AG09309 (cell line): ENCODE measurements around the gene KDM2B.

Experiments used
- DNase-seq: peaks from one replicate; pipeline ENCODE4 v3.0.0-alpha.2; 2010; ENCODE audit warnings: low read depth
- H3K4me3 ChIP-seq: 2 replicates; pipeline ENCODE4 v1.5.1; 2011; ENCODE audit warnings: mild to moderate bottlenecking, low read depth, low read length, moderate library complexity; ENCODE audit not compliant: control insufficient read depth
- CTCF ChIP-seq: IDR thresholded peaks from 2 replicates; pipeline ENCODE4 v1.5.1; 2011; ENCODE audit warnings: mild to moderate bottlenecking, low read depth, low read length, inconsistent platforms; ENCODE audit not compliant: insufficient read depth, control insufficient read depth; ENCODE audit errors: missing control alignments

Gene KDM2B

GRCh38 chr12:121618659-121619233, 37.9 kb upstream of the KDM2B start:
- no peak for DNase-seq
- TF ChIP-seq CTCF: no peak
- H3K4me3 ChIP-seq: no peak overlapping the region

- no peak for DNase-seq
- no peak for TF ChIP-seq CTCF
Measured at GRCh38 chr12:121614872-121615467, 34.1 kb upstream of the KDM2B start.

GRCh38 chr12:121613462-121613861, 32.6 kb upstream of the KDM2B start:
- TF ChIP-seq CTCF: no peak
- H3K4me3 ChIP-seq: no peak overlapping the region
- no peak for DNase-seq

More at GRCh38 chr12:121614872-121615467, 34.1 kb upstream of the KDM2B start:
- no peak overlapping the region for H3K4me3 ChIP-seq

GRCh38 chr12:121611306-121611705, 30.5 kb upstream of the KDM2B start:
- no peak overlapping the region for H3K4me3 ChIP-seq
- DNase-seq: no peak
- no peak for TF ChIP-seq CTCF

- no peak overlapping the region for H3K4me3 ChIP-seq
- no peak for DNase-seq
Measured at GRCh38 chr12:121610239-121611149, 29.7 kb upstream of the KDM2B start.

More at GRCh38 chr12:121610239-121611149, 29.7 kb upstream of the KDM2B start:
- TF ChIP-seq CTCF: no peak
